Fibroblast of pulmonary artery (primary cell): ENCODE data around the gene CPVL.

ENCODE experiments used
- DNase-seq: peaks from one replicate; pipeline ENCODE4 v3.0.0-alpha.2; 2010; ENCODE audit warnings: low read depth
- H3K4me3 ChIP-seq: replicated peaks from 2 replicates; pipeline ENCODE4 v1.5.1; 2011; ENCODE audit warnings: low read depth, mild to moderate bottlenecking, control low read depth, low read length, moderate library complexity
- CTCF ChIP-seq: IDR thresholded peaks from 2 replicates; pipeline ENCODE4 v1.5.1; 2011; ENCODE audit warnings: mild to moderate bottlenecking, control low read depth, low read length, inconsistent platforms; ENCODE audit errors: missing control alignments

CPVL gene

GRCh38 chr7:29033584-29033983, 112.8 kb downstream of the CPVL start:
- no peak for TF ChIP-seq CTCF
- no peak overlapping the region for H3K4me3 ChIP-seq
- DNase-seq = no peak

- DNase-seq = no peak
- TF ChIP-seq CTCF = no peak
- H3K4me3 ChIP-seq = no peak overlapping the region
These were observed 114.2 kb downstream of the CPVL start for GRCh38 chr7:29032146-29032545.

GRCh38 chr7:29030781-29031275, 115.5 kb downstream of the CPVL start:
- no peak for DNase-seq
- TF ChIP-seq CTCF = no peak
- no peak overlapping the region for H3K4me3 ChIP-seq

- DNase-seq = no peak
- TF ChIP-seq CTCF = no peak
- no peak overlapping the region for H3K4me3 ChIP-seq
These were observed 123.9 kb downstream of the CPVL start for GRCh38 chr7:29022291-29022988.

GRCh38 chr7:29019896-29020295, 126.4 kb downstream of the CPVL start:
- no peak for TF ChIP-seq CTCF
- DNase-seq = no peak
- H3K4me3 ChIP-seq = no peak overlapping the region

- H3K4me3 ChIP-seq = no peak overlapping the region
- peak; percentile 35 for DNase-seq
- TF ChIP-seq CTCF = peak; percentile 45
These were observed 127.0 kb downstream of the CPVL start for GRCh38 chr7:29019387-29019786.

GRCh38 chr7:29017713-29018112, 128.6 kb downstream of the CPVL start:
- TF ChIP-seq CTCF = no peak
- H3K4me3 ChIP-seq = no peak overlapping the region
- DNase-seq = peak; percentile 50
